SK-MEL-5 (cell line): ENCODE results near the gene ARVCF. TPM values are rescaled to one million over a fixed set of nuclear protein-coding genes. Genes with fewer than 3 reads are reported as not detected.

Experiments used
- DNase-seq: peaks from one replicate; pipeline ENCODE4 v3.0.0-alpha.2; 2016; ENCODE audit warnings: low read depth, low spot score
- in situ Hi-C: cut with HindIII; loops from 2 replicates; pipeline ENCODE4 v1.10.0; 2016; ENCODE audit warnings: low sequenced_read_pairs, high pct_unique_total_duplicates, low pct_unique_long_range_greater_than_20kb
- total RNA-seq: library from RNA; depleted of rRNA; stranded (reverse); fragments of >200 nt; shearing (Covaris generic); gene quantifications from 2 replicates; pipeline ENCODE4 v1.2.3, GENCODE V29; 2014

The ARVCF gene
- total RNA-seq, 1 experiment from 2014 or later, result 5.4 TPM

GRCh38 chr22:19964701-19965386, 51.8 kb downstream of the ARVCF start:
- in situ Hi-C loops, result no loop called here
- DNase-seq, result no peak

- in situ Hi-C loops, result no loop called here
- no peak for DNase-seq
Observed at GRCh38 chr22:19963863-19964642, 52.6 kb downstream of the ARVCF start.

- in situ Hi-C loops, result no loop called here
Observed at GRCh38 chr22:19962909-19963806, 53.5 kb downstream of the ARVCF start.

GRCh38 chr22:19962246-19962908, 54.2 kb downstream of the ARVCF start:
- in situ Hi-C loops, result no loop called here
- DNase-seq, result peak; percentile 92

More at GRCh38 chr22:19962909-19963806, 53.5 kb downstream of the ARVCF start:
- no peak for DNase-seq

GRCh38 chr22:19961868-19962245, 54.8 kb downstream of the ARVCF start:
- no peak for DNase-seq
- in situ Hi-C loops, result no loop called here

- DNase-seq, result no peak
- in situ Hi-C loops, result no loop called here
Observed at GRCh38 chr22:19961201-19961580, 55.4 kb downstream of the ARVCF start.

- in situ Hi-C loops, result no loop called here
- no peak for DNase-seq
Observed at GRCh38 chr22:19960491-19961200, 56.0 kb downstream of the ARVCF start.

- DNase-seq, result no peak
- in situ Hi-C loops, result no loop called here
Observed at GRCh38 chr22:19959587-19960490, 56.8 kb downstream of the ARVCF start.

- peak; percentile 74 for DNase-seq
- in situ Hi-C loops, result no loop called here
Observed at GRCh38 chr22:19959043-19959586, 57.5 kb downstream of the ARVCF start.

- no peak for DNase-seq
- in situ Hi-C loops, result no loop called here
Observed at GRCh38 chr22:19958083-19959042, 58.3 kb downstream of the ARVCF start.

GRCh38 chr22:19957445-19957844, 59.2 kb downstream of the ARVCF start:
- in situ Hi-C loops, result no loop called here
- no peak for DNase-seq

- DNase-seq, result no peak
- in situ Hi-C loops, result no loop called here
Observed at GRCh38 chr22:19955241-19956128, 61.1 kb downstream of the ARVCF start.

GRCh38 chr22:19951346-19951745, 65.3 kb downstream of the ARVCF start:
- in situ Hi-C loops, result no loop called here
- DNase-seq, result peak; percentile 55
